ENCODE results near the gene THEMIS2.
"Not testable (repeated sequence)": the region's sequence is repeated elsewhere in the genome, so short reads cannot be mapped to it uniquely, and the experiment has no call there.

THEMIS2 gene

DNA sequence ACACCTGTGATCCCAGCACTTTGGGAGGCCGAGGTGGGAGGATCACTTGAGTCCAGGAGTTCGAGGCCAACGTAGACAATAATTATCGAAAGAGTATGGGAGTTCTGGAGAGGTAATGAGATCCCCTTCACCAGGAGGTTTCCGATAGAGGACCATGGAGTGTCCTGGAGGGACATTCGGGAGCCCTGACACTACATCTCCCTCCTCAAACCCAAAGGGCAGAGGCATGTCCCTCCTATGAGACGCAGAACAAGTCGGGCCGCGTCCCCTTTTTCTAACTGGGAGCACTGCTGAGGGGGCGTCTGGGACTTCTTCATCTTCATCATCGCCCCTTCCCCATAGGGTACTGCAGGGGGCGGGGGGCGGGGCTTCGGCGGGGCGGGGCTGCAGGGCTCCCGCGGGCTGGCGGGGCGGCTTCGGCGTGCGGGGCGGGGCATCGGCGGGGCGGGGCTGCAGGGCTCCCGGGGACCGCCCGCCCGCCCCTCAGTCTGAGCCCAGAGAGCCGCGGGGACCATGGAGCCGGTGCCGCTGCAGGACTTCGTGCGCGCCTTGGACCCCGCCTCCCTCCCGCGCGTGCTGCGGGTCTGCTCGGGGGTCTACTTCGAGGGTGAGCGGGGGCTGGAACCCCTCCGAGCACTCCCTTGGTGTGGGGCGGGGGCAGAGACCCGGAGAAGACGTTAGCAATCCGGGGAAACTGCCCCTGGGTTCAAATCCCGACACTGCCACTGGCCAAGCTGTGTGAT lies at the start of gene THEMIS2:
Gene THEMIS2 (plus strand): TSS at position 486 of the 743 bp plus-strand sequence. CDS start 28 bp downstream, at position 514.
- DNase-seq: peak; percentile 38

DNA sequence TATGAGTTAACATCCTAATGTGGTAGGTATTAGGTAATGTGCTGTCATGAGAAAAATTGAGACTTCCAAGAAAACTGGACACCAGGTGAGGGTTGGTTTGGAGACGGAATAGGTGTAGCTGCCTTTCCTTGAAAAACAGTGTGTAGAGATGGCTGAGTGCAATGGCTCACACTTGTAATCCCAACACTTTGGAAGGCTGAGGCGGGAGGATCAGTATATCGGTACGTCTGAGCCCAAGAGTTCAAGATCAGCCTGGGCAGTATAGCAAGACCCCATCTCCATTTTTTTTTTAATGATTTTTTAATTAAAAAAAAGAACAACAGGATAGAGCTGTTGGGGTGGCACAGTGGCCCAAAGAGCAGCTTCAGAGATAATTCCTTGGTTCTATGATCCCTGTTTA lies 48.6 kb upstream of the THEMIS2 start:
- DNase-seq: no peak

DNA sequence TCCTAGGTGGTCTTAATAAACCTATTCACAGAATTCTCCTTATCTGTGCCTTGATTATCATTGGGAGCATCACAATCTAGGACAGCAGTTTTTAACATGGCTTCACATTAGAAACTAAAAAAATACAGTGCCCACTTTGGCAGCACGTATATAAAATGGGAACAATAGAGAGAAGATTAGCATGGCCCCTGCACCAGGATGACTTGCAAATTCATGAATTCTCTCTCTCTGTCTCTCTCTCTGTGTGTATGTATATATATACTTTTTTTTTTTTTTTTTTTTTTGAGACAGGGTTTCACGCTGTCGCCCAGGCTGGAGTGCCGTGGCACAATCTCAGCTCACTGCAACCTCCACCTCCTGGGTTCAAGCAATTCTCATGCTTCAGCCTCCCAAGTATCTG lies 47.9 kb upstream of the THEMIS2 start:
- no peak for DNase-seq

DNA sequence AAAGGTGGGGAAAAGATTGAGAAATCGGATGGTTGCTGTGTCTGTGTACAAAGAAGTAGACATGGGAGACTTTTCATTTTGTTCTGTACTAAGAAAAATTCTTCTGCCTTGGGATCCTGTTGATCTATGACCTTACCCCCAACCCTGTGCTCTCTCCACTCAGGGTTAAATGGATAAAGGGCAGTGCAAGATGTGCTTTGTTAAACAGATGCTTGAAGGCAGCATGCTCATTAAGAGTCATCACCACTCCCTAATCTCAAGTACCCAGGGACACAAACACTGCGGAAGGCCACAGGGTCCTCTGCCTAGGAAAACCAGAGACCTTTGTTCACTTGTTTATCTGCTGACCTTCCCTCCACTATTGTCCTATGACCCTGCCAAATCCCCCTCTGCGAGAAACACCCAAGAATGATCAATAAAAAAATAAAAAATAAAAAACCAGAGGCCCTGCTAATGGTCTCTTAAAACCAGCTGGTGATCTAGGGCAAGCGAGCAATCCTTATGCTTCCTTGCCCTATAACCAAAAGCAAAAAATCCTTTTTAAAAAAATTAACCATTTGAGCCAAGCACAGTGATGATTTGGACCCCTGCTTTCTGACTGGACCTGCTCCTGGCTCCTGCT lies 42.9 kb upstream of the THEMIS2 start:
- not testable (repeated sequence) for DNase-seq

DNA sequence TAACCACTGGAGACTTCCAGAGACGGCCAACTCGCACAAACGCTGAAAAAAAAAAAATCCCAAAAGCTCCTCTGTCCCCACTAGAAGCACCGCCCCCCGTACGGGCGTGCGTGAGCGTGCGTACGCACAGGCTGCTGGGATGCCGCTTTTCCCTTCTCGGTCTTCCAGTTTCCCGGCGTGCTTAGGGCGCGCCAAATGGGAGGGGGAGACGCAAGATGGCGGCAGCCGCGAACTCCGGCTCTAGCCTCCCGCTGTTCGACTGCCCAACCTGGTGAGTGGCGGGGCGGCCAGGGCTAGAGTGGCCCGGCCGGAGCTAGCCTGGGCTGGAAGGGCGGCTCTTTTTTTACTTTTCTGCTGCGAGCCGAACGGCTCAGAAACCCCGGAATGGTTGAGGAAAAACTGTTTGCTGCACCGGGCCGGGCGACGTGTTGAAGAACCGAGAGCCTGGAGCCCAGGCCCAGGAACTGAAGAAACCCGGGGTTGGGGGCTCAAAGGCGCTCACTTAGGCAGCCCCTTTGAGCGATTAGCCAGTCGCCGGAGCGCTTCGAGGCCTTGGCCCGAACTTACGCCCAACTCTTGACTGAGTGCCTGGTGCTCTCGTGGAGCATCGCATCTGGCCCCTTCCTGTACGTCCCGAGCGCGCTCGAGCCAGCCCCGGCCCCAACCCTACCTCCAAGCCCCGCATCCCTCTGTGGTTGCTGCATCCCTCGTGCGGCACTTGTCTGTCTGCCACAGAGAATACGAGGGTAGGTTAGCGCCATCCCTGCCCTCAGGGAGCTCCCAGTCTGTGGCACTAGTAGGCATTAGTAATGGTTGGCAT lies 41.5 kb upstream of the THEMIS2 start, which contains the start of gene PPP1R8:
Gene PPP1R8 (plus strand): TSS at position 162 of the 820 bp plus-strand sequence. CDS start 54 bp downstream, at position 216.
- peak; percentile 89 for DNase-seq

DNA sequence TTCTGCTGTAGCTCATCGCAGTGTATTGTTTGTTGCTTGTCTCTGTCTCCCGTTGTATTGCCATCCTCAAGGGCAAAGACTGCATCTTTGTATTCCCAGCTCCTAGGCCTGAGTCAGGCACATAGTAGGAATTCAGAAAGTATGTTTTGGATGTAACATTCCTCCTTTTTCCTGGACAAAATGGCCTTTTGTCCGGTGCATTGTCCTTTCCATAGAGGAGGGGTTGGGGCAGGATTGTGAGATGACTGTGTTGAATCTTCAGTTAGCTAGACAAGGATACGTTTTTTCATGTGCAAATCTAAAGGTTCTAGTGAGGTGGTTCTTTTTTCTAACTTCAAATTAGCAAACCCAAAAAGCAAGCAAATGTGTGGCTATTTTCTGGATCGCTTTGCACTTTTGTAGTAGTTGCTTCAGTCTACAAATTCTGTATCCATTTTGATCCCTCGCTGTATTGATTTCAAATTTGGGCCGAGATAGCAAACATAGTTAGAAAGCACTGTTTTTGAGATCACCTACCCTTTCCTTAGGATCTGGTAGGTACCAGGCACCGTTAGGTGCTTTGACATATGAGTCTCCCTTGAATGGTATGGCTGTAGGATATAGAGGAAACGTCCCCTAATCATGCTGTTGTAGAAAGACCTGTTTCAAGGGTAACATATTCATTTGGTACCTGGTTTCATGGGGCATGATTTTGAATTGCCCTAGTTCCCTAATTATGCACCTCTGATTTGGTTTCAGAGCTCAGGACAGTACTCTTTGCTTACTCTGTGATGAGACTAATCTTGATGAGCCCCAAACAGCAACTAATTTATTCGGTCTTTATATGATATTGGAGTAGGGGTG lies 40.6 kb upstream of the THEMIS2 start:
- no peak for DNase-seq

DNA sequence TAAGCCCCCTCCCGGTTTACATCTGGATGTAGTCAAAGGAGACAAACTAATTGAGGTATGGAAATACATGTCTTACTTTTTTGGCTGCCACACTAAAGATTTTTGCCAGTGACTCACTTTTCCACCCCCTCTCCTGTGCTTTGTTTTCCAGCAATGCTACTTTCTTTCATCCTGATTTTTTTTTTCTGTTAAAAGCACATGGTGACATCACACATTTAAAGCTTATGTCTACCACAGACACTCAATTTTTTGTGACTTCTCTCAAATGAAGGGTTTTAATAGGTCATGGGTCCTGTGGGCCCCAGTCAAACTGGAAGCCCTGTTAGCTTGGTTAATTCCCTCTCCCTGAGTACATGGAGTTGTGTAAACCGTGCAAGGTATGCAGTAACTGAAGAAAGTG lies 39.6 kb upstream of the THEMIS2 start:
- no peak for DNase-seq

DNA sequence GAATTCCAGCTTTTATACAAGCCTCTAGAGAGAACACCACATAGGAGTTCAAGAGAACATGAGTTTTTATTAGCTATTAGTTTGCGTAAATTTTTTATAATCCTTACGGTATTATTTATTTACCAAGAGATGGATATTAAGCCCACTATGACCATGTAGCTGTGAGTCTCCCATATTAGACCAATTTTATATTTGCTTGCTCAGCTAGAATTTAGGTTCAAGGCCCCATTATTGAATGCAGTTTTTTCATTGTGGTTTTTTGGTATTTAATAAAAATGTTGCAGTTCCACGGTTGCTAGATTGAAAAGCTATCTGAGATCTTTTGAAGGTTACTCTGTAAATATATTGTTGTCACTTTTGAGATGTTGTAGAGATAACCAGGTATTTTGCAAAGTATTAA lies 38.9 kb upstream of the THEMIS2 start:
- no peak for DNase-seq

DNA sequence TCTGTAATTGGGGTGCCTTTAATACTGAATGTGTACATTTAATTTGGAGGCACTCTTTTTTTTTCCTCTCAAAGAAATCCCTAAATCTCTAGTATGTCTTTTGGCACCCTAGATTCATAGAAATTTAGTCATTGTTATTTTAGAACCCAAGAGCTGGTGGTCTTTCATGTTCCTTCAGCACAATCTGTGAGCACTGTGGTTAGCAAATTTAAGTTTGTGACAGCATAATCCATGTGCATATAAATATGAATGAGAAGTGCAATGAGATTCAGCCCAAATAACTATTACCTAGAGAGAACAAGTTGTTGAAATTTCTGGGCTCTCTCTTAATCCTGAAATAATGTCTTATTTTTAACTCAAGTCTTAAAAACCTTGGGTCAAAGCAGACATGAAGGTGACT lies 37.3 kb upstream of the THEMIS2 start:
- DNase-seq: no peak

DNA sequence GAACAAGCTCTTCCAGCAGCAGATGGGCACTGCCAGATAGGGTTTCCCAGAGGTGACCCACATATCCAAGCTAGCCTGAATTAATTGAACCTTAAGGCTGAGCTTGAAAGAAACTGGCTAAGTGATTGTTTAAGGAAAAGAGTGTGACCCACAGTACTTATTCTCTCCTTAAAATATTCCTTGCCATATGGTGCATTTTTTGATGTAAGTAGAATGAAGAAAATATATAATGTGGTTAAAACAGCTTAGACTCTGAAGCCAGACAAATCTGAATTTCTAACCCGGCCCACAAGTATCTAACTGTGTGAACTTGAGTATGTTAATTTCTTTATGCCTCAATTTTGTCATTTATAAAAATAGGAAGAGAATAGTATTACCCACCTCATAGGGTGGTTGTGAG lies 36.8 kb upstream of the THEMIS2 start:
- DNase-seq: no peak

DNA sequence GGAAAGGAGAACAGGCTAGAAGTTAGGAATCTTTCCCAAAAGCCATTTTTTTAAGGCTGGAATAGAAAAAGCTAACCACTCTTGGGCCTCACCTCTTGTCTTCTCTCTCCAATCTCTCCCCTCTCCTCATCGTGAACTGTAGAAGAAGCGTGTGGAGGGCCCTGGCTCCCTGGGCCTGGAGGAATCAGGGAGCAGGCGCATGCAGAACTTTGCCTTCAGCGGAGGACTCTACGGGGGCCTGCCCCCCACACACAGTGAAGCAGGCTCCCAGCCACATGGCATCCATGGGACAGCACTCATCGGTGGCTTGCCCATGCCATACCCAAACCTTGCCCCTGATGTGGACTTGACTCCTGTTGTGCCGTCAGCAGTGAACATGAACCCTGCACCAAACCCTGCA lies 22.4 kb upstream of the THEMIS2 start:
- DNase-seq: no peak

DNA sequence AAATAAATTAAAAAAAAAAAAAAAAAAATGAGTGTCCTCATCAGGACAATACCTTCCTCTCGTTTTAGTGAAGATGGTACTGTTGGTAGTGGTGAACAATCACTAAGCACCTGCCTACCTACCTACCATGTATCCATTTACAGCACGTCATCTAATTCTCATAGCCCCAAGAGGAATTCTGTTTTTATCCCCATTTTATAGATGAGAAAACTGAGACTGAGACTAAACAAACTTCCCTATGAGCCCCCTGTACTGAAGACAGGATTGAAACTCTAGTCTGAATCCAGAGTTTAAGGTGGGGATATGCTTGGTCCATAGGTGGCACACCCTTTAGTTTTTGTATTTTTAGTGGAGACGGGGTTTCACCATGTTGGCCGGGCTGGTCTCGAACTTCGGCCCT lies 17.3 kb upstream of the THEMIS2 start:
- no peak for DNase-seq

DNA sequence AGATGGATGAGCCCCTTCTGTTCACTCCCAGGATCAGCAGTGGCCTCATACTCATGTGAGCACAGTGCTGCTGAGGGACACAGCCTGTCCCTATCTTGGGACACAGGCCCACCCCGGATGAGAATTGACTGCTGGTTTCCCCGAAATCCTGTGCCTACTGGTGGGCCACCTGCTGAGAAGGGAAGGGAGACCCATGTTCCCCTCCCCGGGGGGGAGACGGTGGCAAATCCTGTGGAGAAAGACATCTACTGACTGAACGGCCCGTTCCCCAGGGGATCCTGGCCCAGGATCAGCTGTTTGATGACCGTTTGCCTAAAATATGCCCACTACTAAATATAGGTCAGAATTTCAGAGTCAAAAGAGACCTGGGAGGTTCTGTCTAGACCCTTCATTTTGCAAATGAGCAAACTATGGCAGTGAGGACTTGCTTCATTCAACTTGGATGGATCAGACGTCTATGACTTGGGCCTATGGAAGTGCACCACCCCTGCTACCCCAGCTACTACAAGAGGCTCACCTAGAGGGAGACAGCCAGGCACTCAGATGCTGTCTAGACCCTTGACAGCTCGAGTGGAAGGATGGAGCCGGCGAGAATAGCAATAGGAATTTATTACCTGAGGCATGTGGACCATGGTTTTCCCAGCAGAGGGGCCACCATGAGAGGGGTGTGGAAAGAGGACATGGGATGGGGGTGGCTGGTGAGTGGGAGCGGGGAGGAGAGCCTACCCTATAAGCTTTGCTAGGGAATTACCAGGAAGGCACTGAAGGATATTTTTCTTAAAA lies 15.6 kb upstream of the THEMIS2 start:
- no peak for DNase-seq

DNA sequence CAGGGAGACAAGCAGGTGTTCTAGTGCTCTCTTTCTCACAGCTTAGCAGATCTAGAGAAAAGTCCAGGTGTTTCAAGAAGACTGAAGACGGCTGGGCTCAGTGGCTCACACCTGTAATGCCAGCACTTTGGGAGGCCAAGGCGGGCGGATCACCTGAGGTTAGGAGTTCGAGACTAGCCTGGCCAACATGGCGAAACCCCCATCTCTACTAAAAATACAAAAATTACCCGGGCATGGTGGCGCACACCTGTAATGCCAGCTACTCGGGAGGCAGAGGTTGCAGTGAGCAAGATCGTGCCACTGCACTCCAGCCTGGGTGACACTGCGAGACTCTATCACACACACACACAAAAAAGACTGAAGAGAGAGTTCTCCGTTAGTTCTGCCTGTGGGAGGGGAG lies 14.8 kb upstream of the THEMIS2 start:
- not testable (repeated sequence) for DNase-seq

DNA sequence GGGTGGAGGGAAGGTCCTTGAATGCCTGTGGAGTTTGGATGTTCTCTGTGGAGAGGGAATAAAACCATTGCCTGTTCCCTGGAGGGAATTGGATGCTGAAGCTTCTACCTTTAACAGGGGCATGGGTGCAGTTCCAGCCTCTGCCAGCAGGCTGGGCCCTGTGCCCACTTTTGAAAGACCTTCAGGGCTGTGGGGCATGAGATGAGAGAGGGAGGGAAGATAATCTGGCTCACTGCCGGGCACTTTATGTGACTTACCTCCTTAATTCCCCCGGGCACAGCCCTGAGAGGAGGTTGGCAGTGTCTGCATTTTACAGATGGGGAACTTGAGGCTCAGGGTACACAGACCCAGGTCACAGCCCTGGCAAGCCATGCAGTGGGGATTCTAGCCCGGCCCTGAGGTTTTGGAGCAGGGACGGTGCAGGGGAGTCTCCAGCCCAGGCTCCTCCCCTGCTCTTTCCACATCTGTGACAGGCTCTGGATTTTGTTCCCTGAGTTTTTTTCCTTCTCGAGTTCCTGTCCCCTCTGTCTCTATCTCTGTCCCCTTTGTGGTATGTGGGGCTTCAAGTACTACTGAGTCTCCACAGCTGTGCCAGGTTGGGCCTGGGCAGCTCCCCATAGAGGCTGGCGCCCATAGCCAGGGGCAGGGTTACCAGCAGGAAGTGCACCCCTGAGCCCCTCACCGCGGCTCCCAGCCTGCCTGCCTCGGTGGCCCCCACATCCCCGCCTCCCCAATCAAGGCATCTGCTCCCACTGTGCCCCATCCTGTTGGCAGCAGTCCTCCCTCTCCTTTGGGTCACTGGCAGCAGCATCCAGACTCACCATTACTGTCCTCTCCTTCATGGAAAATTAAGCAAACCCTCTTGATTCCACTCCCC lies 14.0 kb upstream of the THEMIS2 start:
- peak; percentile 89 for DNase-seq

DNA sequence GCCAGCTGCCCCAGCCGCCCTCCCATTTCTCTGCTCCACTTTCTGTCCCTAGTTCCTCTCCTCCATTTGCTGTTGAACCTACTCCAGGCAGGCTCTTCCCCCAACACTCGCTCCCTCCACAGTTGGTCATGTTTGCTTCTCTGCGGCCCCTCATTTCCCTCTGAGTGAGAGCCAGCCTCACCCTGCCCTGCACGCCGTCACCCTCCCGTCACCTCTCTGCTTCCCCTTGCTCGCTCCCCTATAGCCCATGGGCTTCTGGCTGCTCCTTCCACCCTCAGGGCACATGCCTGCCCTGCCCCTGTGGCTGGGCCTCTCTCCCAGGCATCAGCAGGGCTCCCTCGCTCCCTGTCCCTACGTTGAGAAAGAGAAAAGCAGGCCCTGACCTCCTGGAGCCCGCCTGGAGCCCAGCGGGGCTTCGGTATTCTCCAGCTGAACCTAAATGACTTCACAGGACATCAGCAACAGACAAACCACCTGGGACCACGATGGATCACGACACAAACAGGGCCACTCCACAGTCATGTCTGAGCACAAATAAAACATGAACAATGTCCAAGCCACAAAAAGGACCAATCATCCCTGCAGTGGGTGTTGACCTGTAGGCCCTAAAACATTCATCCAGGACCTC lies 13.3 kb upstream of the THEMIS2 start:
- DNase-seq: no peak

DNA sequence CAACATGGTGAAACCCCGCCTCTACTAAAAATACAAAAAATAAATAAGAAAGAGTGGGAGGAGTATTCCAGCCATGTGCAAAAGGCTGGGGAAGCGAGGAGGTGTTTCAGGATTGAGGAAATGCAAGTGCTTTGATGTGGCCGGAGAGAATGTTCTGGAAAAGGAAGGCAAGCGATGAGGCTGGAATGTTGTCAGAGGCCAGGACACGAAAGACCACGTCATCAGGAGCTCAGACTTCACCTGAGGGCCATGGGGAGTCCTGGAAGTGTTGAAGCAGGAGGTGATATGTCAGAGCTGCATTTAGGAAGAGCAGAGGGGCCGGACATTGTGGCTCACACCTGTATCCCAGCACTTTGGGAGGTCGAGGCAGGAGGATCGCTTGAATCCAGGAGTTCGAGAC lies 10.9 kb upstream of the THEMIS2 start:
- DNase-seq: no peak

DNA sequence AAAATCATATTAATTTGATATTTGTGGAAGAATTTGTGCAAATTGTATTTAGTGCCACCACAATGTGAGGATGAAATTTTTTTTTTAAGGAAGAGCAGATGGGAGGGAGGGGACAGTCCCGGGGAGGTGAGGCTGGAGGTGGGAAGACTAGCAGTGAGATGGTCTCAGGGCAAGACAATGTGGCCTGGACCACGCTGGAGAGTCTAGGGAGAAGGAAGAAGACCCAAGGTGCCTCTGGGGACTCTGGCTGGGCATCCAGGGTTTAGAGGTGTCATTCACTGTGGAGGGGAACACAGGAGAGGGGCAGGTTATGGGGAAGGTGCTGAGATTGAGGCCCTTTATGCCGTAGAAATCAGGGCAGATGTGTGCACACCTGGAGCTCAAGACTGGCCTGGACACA lies 10.3 kb upstream of the THEMIS2 start:
- no peak for DNase-seq

DNA sequence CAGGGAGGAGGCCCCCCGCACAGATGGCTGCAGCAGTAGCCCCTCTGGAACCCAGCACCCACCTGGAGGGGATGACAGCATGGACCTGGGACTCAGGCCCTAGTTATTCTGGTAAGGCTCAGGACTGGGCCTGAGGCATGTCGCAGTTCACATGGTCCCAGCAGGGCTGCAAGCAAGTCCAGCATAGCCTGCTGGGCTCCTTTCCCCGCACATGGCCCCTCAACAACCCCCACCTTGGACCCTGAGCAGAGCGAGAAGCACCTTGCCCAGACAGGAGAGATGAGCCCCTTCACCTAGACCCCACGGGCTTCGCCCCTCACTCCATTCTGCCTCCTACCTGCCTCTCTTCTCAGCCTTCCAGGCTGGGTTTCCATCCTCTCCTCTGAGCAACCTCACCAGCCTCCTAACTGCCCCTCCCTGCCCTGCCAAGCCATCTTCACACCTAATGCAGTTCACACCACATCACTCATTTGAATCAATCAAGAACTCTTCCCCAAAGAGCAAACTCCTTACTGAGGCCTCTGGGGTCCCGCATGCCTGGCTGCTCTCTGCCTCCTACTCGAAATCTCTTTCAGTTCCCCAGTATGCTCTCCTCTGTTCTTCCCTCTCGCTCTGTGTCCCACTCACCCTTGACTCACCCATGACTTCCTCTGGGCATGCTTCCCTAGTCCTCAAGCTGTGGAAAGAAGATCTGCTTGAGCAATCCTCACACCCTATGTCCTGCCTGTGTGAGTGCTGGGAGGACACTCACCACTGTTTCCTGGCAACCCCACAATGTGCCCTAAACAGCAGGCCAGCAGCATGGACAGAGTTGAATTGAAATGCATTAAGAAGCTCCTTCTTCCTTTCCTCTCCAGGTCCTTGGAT lies 9.4 kb upstream of the THEMIS2 start:
- peak; percentile 88 for DNase-seq

Data from T1000 (cell line).